IMR-90 (cell line): Measurements from ENCODE around the gene GPR108.

Experiments
- BHLHE40 ChIP-seq: fragments of 150-350 bp; IDR thresholded peaks from 2 replicates; pipeline ENCODE4 v1.6.1; 2016; ENCODE audit warnings: mild to moderate bottlenecking, low read depth, low read length
- SMC3 ChIP-seq: fragments of 150-350 bp; IDR thresholded peaks from 2 replicates; pipeline ENCODE4 v1.6.1; 2016; ENCODE audit warnings: low read depth, mild to moderate bottlenecking, antibody characterized with exemption, low read length, moderate library complexity
- TF ChIP-seq, protein P1 (sequence below): conservative IDR thresholded peaks from 2 replicates; pipeline ENCODE4 v1.5.1; 2012; ENCODE audit warnings: mild to moderate bottlenecking, low read depth, low read length, improper control_type of control experiment

DNA sequence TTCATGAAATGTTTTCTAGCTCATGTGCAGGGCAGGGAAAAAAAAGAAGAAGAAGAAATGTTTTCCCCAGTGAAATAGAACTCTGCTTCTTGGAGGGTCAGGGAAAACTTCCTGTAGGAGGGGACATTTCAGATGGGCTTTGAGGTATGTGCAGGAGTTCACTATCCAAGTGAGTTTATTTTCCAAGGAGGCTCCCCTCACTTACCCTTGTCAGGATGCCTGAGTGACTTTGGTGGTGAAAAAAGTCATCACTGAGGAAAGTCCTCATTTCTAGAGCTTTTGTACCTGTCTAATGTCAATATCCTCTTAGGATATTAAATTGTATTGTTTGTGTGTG lies 16.3 kb downstream of the GPR108 start:
- TF ChIP-seq SMC3: no peak
- TF ChIP-seq, protein P1, sequence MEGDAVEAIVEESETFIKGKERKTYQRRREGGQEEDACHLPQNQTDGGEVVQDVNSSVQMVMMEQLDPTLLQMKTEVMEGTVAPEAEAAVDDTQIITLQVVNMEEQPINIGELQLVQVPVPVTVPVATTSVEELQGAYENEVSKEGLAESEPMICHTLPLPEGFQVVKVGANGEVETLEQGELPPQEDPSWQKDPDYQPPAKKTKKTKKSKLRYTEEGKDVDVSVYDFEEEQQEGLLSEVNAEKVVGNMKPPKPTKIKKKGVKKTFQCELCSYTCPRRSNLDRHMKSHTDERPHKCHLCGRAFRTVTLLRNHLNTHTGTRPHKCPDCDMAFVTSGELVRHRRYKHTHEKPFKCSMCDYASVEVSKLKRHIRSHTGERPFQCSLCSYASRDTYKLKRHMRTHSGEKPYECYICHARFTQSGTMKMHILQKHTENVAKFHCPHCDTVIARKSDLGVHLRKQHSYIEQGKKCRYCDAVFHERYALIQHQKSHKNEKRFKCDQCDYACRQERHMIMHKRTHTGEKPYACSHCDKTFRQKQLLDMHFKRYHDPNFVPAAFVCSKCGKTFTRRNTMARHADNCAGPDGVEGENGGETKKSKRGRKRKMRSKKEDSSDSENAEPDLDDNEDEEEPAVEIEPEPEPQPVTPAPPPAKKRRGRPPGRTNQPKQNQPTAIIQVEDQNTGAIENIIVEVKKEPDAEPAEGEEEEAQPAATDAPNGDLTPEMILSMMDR: no peak
- no peak for TF ChIP-seq BHLHE40
